Omental fat pad (tissue), 4 donors: ENCODE measurements around the gene GIMAP1. TPM values are rescaled to one million over a fixed set of nuclear protein-coding genes. Genes with fewer than 3 reads are reported as not detected.

Experiments
- ATAC-seq: fragments of 150-250 bp; one replicate; pipeline ENCODE4 v1.9.1; 2016; ENCODE audit warnings: mild to moderate bottlenecking, moderate library complexity; ENCODE audit not compliant: low FRiP score
- DNase-seq: peaks from one replicate; pipeline ENCODE4 v3.0.0-alpha.2; 2019; ENCODE audit warnings: low spot score
- total RNA-seq, 4 donors: library from RNA; depleted of rRNA; stranded (reverse); fragments of >200 nt; gene quantifications; one replicate each; pipeline ENCODE4 v1.1.0, GENCODE V29; 2016
- TF ChIP-seq, protein P1 (sequence below), 3 donors: fragments of 450-650 bp; IDR thresholded peaks; one replicate each; pipeline ENCODE4 v1.5.1; 2016 to 2017; ENCODE audit warnings: antibody characterized with exemption in 3 of 3, mild to moderate bottlenecking in 3 of 3, moderate library complexity in 2 of 3

GIMAP1 gene
- total RNA-seq, 4 donors from 2014 or later: 2.1 to 32.2 (median 9.0) TPM

DNA sequence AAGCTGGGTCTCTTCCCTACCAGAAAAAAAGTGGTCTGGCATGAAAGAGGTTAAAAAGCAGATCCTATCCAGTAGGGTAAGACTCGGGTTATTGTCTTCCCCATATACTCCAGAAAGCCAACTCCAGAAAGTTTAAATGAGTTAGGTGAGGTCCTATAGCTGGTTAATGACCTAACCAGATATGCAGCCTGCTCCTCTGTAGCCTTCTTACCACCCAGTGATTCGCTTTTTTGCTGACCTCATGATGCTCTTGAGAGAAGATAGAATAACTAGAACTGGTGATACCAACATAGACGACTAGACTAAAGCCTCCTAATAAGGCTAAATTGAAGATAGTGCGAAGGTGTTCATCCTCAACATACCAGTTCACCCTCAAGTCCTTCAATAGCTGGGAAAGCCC is 675 bp upstream of the GIMAP1 start:
- DNase-seq (no peak), ATAC-seq (no peak)
- TF ChIP-seq, protein P1, sequence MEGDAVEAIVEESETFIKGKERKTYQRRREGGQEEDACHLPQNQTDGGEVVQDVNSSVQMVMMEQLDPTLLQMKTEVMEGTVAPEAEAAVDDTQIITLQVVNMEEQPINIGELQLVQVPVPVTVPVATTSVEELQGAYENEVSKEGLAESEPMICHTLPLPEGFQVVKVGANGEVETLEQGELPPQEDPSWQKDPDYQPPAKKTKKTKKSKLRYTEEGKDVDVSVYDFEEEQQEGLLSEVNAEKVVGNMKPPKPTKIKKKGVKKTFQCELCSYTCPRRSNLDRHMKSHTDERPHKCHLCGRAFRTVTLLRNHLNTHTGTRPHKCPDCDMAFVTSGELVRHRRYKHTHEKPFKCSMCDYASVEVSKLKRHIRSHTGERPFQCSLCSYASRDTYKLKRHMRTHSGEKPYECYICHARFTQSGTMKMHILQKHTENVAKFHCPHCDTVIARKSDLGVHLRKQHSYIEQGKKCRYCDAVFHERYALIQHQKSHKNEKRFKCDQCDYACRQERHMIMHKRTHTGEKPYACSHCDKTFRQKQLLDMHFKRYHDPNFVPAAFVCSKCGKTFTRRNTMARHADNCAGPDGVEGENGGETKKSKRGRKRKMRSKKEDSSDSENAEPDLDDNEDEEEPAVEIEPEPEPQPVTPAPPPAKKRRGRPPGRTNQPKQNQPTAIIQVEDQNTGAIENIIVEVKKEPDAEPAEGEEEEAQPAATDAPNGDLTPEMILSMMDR (IDR thresholded peaks at IDR 0.05): no peak

DNA sequence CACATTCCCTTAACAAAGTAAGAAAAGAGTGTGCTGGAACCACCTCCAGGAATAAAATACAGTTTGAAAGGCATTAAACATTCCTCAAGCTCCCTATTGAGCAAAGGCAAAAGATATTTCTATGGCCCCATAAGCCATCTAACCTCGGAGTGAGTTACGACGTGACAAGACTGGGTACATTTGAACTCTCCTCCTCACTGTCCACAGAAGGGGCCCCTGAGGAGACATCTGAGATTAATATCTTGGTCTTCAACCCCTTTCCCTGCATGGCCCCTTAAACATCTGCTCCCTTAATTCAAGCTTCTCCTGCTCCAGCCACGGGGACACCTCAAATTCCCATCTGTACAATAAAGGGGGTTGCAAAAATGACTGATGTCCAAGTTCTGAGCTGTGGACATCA is 526 bp downstream of the GIMAP1 start:
- no peak for ATAC-seq
- TF ChIP-seq, protein P1 (IDR thresholded peaks at IDR 0.05): no peak
- DNase-seq: no peak

DNA sequence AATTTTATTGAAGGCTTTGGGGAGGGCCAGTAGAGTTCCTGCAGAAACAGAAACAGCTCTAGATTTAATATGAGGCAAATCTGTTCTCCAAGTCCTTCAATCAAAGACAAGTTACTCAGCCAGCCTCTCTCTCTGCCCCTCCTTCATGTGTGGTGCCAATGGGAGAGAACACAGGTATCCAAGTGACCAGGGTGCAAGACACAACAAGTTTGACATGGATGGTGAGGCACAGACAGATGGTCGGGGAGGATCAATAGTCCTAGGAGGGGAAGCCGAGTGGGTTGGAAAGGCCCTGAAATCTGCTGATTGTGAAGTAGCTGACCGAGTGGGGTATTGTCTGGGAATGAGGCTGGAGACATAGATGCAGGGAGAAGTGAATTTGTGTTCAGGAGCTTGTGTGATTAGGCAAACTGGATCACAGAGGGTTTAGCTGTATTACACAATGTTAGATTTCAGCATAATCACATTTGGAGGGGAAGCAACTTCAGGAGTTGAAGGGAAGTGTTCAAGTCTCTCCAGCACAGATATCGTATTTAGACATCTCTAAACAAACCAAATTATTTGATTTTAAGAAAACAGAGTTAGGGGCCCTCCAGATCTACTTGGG is 1.5 kb downstream of the GIMAP1 start:
- TF ChIP-seq, protein P1 (IDR thresholded peaks at IDR 0.05): no peak
- ATAC-seq (no peak), DNase-seq (no peak)

DNA sequence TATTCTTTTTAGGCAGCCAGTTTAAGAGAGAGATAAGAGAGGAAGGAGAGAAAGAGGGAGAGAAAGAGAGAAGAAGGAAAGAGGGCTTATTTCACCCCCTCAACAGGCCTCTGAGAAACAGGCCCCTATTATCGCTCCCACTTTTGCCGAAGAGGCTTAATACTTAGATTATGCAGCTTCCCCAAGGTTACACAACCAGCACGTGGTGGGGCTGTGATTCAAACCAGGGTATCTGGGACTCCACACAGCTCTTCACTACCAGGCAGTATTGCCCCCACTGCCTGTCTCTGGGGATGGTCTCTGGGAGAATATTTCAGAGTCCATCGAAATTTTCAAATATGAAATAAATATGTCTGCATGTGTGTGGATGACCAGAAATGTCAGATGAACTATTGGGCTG is 3.0 kb downstream of the GIMAP1 start:
- TF ChIP-seq, protein P1 (IDR thresholded peaks at IDR 0.05): no peak

DNA sequence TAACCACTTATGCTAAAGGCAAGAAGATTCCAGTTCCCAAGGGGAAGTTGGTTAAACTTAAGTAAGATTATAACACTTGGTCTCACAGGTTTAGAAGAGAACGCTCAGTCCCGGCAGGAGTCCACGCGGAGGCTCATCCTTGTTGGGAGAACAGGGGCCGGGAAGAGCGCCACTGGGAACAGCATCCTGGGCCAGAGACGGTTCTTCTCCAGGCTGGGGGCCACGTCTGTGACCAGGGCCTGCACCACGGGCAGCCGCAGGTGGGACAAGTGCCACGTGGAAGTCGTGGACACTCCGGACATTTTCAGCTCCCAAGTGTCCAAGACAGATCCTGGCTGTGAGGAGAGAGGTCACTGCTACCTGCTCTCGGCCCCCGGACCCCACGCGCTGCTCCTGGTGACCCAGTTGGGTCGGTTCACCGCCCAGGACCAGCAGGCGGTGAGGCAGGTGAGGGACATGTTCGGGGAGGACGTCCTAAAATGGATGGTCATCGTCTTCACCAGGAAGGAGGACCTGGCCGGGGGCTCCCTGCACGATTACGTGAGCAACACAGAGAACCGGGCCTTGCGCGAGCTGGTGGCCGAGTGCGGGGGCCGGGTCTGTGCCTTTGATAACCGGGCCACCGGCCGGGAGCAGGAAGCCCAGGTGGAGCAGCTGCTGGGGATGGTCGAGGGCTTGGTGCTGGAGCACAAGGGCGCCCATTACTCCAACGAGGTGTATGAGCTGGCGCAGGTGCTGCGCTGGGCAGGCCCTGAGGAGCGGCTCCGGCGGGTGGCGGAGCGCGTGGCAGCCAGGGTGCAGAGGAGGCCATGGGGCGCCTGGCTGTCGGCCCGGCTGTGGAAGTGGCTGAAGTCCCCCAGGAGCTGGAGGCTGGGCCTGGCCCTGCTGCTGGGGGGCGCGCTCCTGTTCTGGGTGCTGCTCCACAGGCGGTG is 3.8 kb downstream of the GIMAP1 start:
- DNase-seq (no peak), ATAC-seq (no peak)
- TF ChIP-seq, protein P1 (IDR thresholded peaks at IDR 0.05): no peak

More for the DNA sequence above, 3.0 kb downstream of the GIMAP1 start:
- no peak for DNase-seq
- no peak for ATAC-seq

DNA sequence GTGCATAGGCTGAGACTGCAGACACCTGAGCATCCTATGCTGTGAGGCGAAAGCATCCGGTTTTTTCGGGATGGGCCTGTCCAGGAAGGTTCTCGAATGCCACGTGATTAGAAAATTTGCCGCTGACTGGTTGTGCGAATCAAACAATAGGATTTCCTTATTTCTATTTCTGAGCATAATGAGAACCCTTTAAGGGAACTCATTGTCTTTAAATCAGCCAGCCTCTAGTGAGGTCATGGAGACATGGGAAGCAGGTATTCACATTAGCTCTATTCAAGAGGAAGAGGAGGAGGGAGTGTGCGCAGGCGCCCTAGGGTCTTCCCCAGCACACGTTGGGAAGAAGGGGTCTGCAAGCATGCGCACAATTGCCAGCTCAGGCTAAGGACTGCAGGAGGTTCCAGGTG is 5.6 kb downstream of the GIMAP1 start:
- ATAC-seq: no peak
- no peak for DNase-seq
- TF ChIP-seq, protein P1 (IDR thresholded peaks at IDR 0.05): no peak
